ENCODE measurements around the gene XAB2.

- TF ChIP-seq, protein P1, sequence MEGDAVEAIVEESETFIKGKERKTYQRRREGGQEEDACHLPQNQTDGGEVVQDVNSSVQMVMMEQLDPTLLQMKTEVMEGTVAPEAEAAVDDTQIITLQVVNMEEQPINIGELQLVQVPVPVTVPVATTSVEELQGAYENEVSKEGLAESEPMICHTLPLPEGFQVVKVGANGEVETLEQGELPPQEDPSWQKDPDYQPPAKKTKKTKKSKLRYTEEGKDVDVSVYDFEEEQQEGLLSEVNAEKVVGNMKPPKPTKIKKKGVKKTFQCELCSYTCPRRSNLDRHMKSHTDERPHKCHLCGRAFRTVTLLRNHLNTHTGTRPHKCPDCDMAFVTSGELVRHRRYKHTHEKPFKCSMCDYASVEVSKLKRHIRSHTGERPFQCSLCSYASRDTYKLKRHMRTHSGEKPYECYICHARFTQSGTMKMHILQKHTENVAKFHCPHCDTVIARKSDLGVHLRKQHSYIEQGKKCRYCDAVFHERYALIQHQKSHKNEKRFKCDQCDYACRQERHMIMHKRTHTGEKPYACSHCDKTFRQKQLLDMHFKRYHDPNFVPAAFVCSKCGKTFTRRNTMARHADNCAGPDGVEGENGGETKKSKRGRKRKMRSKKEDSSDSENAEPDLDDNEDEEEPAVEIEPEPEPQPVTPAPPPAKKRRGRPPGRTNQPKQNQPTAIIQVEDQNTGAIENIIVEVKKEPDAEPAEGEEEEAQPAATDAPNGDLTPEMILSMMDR (conservative IDR thresholded peaks at IDR 0.05; ENCODE audit: low read depth, low read length) = peak; percentile 38; the same call in 1 of the 2 replicates
- TF ChIP-seq EZH2phosphoT487 (IDR thresholded peaks at IDR 0.05; ENCODE audit: borderline replicate concordance, low read length) (no peak), EZH2 (IDR thresholded peaks at IDR 0.05; ENCODE audit: low read length, unreplicated experiment) (no peak)
Measured at GRCh38 chr19:7641290-7642276, 12.2 kb upstream of the XAB2 start.

All from PC-3 (cell line).